A172 (cell line): ENCODE results near the gene CHAC2. TPM values are rescaled to one million over a fixed set of nuclear protein-coding genes. Genes with fewer than 3 reads are reported as not detected.
"Not testable (repeated sequence)": the region's sequence is repeated elsewhere in the genome, so short reads cannot be mapped to it uniquely, and the experiment has no call there.

ENCODE experiments used
- DNase-seq: peaks from one replicate; pipeline ENCODE4 v3.0.0-alpha.2; 2015; ENCODE audit warnings: low spot score
- total RNA-seq: library from RNA; depleted of rRNA; stranded (reverse); fragments of >200 nt; shearing (Covaris generic); gene quantifications from 2 replicates; pipeline ENCODE4 v1.2.3, GENCODE V29; 2014

The CHAC2 gene
- total RNA-seq, 1 experiment from 2014 or later: 22.5 TPM

GRCh38 chr2:53778536-53779162 is 11.0 kb downstream of the CHAC2 start:
- no peak for DNase-seq

- DNase-seq: no peak
Measured at GRCh38 chr2:53780056-53780455, 12.5 kb downstream of the CHAC2 start.

GRCh38 chr2:53782676-53783075 is 15.1 kb downstream of the CHAC2 start:
- DNase-seq: no peak

- DNase-seq: no peak
Measured at GRCh38 chr2:53784436-53784835, 16.8 kb downstream of the CHAC2 start.

GRCh38 chr2:53785366-53785765 is 17.8 kb downstream of the CHAC2 start:
- DNase-seq: no peak

- no peak for DNase-seq
Measured at GRCh38 chr2:53786352-53786704, 18.7 kb downstream of the CHAC2 start.

- DNase-seq: peak; percentile 79
Measured at GRCh38 chr2:53786705-53787613, 19.4 kb downstream of the CHAC2 start, which contains the start of the genes ASB3 and ERLEC1. ASB3 (minus strand) TSS chr2:53786953; CDS start chr2:53765572, 21,381 bp downstream. ERLEC1 (plus strand) TSS chr2:53787044; CDS start chr2:53787211, 167 bp downstream.

- DNase-seq: peak; percentile 17
Measured at GRCh38 chr2:53787614-53788289, 20.1 kb downstream of the CHAC2 start.

- no peak for DNase-seq
Measured at GRCh38 chr2:53793261-53793660, 25.7 kb downstream of the CHAC2 start.

GRCh38 chr2:53793821-53794220 is 26.2 kb downstream of the CHAC2 start:
- no peak for DNase-seq

- no peak for DNase-seq
Measured at GRCh38 chr2:53801547-53801946, 33.9 kb downstream of the CHAC2 start.

GRCh38 chr2:53802617-53803151 is 35.1 kb downstream of the CHAC2 start:
- DNase-seq: no peak

- no peak for DNase-seq
Measured at GRCh38 chr2:53811601-53812000, 44.0 kb downstream of the CHAC2 start.

GRCh38 chr2:53813151-53813550 is 45.5 kb downstream of the CHAC2 start:
- DNase-seq: no peak

GRCh38 chr2:53818854-53819435 is 51.3 kb downstream of the CHAC2 start:
- DNase-seq: no peak

- no peak for DNase-seq
Measured at GRCh38 chr2:53819634-53820033, 52.0 kb downstream of the CHAC2 start.

GRCh38 chr2:53820048-53820447 is 52.4 kb downstream of the CHAC2 start:
- no peak for DNase-seq

- no peak for DNase-seq
Measured at GRCh38 chr2:53820711-53821110, 53.1 kb downstream of the CHAC2 start.

GRCh38 chr2:53821810-53822209 is 54.2 kb downstream of the CHAC2 start:
- DNase-seq: no peak

GRCh38 chr2:53823639-53824038 is 56.0 kb downstream of the CHAC2 start:
- not testable (repeated sequence) for DNase-seq
